Stimulated activated CD4-positive, alpha-beta T cell treated with anti-CD3 and anti-CD28 coated beads, TNF-alpha, amount 100 ng/mL, for 24 hours (primary cell): Measurements from ENCODE around the gene ZNF276.
A peak's percentile ranks its signal among the peaks of the same experiment; 100 is the strongest.

ENCODE experiments used
- DNase-seq, 3 experiments: peaks; one replicate each; pipeline ENCODE4 v3.0.0-alpha.2; 2020; ENCODE audit warnings: low read depth in 3 of 3

ZNF276 gene

GRCh38 chr16:89716493-89716892, 4.8 kb upstream of the ZNF276 start:
- DNase-seq: no peak

- no peak for DNase-seq
Measured at GRCh38 chr16:89716916-89717687, 4.2 kb upstream of the ZNF276 start.

GRCh38 chr16:89717688-89718505, 3.4 kb upstream of the ZNF276 start:
- no peak for DNase-seq

- DNase-seq: no peak
Measured at GRCh38 chr16:89720551-89720812, 855 bp upstream of the ZNF276 start.

- DNase-seq: peak; percentile 62 to 77 (median 66)
Measured at GRCh38 chr16:89721546-89722391, 432 bp downstream of the ZNF276 start.

GRCh38 chr16:89722392-89723278, 1.3 kb downstream of the ZNF276 start:
- peak; percentile 38 to 64 (median 49) for DNase-seq

- peak; percentile 37 to 68 (median 43) for DNase-seq
Measured at GRCh38 chr16:89723279-89724250, 2.2 kb downstream of the ZNF276 start.

GRCh38 chr16:89727406-89728120, 6.2 kb downstream of the ZNF276 start:
- no peak for DNase-seq

GRCh38 chr16:89729293-89729692, 8.0 kb downstream of the ZNF276 start:
- no peak for DNase-seq

- no peak for DNase-seq
Measured at GRCh38 chr16:89729863-89730593, 8.7 kb downstream of the ZNF276 start.

GRCh38 chr16:89730610-89731234, 9.4 kb downstream of the ZNF276 start:
- no peak for DNase-seq

GRCh38 chr16:89732142-89732917, 11.0 kb downstream of the ZNF276 start:
- no peak for DNase-seq

- no peak for DNase-seq
Measured at GRCh38 chr16:89732918-89733242, 11.5 kb downstream of the ZNF276 start.

- no peak for DNase-seq
Measured at GRCh38 chr16:89733322-89733721, 12.0 kb downstream of the ZNF276 start.

- no peak for DNase-seq
Measured at GRCh38 chr16:89733792-89734191, 12.5 kb downstream of the ZNF276 start.

- no peak for DNase-seq
Measured at GRCh38 chr16:89736554-89736953, 15.2 kb downstream of the ZNF276 start.

GRCh38 chr16:89737341-89738071, 16.2 kb downstream of the ZNF276 start:
- peak in 1 of 3 experiments; percentile 47 for DNase-seq
